WTC11 (cell line): Measurements from ENCODE around the gene KIAA1328.

Experiments used
- CTCF ChIP-seq: fragments of 200-600 bp; IDR thresholded peaks from 2 replicates; pipeline ENCODE4 v1.8.0; 2022; ENCODE audit warnings: antibody characterized with exemption
- E2F4 ChIP-seq: sonication (generic); formaldehyde crosslinking; IDR thresholded peaks from 2 replicates; pipeline ENCODE4 v1.8.1; 2022; ENCODE audit warnings: low read depth, mild to moderate bottlenecking, moderate library complexity, missing genetic modification reagents, borderline replicate concordance
- NFYB ChIP-seq: sonication (generic); formaldehyde crosslinking; conservative IDR thresholded peaks from 2 replicates; pipeline ENCODE4 v1.8.0; 2022; ENCODE audit warnings: low read depth, missing genetic modification reagents

GRCh38 chr18:37033419-37033818, 204.5 kb downstream of the KIAA1328 start:
- TF ChIP-seq CTCF (no peak), NFYB (no peak), E2F4 (CRISPR knock-in tag) (no peak)
